ENCODE results near the gene IFI35. TPM values are rescaled to one million over a fixed set of nuclear protein-coding genes. Genes with fewer than 3 reads are reported as not detected.

Gene IFI35
- total and polyA plus RNA-seq, 9 of the 15 experiments (the other 6 are each of a cell fraction or from before 2014, with no cell fraction given), result 4.4 to 13.1 (median 10.2) TPM

GRCh38 chr17:42997984-42998938, 8.3 kb upstream of the IFI35 start, which contains the start of gene RPL27 (continued):
- TF ChIP-seq, protein P1, sequence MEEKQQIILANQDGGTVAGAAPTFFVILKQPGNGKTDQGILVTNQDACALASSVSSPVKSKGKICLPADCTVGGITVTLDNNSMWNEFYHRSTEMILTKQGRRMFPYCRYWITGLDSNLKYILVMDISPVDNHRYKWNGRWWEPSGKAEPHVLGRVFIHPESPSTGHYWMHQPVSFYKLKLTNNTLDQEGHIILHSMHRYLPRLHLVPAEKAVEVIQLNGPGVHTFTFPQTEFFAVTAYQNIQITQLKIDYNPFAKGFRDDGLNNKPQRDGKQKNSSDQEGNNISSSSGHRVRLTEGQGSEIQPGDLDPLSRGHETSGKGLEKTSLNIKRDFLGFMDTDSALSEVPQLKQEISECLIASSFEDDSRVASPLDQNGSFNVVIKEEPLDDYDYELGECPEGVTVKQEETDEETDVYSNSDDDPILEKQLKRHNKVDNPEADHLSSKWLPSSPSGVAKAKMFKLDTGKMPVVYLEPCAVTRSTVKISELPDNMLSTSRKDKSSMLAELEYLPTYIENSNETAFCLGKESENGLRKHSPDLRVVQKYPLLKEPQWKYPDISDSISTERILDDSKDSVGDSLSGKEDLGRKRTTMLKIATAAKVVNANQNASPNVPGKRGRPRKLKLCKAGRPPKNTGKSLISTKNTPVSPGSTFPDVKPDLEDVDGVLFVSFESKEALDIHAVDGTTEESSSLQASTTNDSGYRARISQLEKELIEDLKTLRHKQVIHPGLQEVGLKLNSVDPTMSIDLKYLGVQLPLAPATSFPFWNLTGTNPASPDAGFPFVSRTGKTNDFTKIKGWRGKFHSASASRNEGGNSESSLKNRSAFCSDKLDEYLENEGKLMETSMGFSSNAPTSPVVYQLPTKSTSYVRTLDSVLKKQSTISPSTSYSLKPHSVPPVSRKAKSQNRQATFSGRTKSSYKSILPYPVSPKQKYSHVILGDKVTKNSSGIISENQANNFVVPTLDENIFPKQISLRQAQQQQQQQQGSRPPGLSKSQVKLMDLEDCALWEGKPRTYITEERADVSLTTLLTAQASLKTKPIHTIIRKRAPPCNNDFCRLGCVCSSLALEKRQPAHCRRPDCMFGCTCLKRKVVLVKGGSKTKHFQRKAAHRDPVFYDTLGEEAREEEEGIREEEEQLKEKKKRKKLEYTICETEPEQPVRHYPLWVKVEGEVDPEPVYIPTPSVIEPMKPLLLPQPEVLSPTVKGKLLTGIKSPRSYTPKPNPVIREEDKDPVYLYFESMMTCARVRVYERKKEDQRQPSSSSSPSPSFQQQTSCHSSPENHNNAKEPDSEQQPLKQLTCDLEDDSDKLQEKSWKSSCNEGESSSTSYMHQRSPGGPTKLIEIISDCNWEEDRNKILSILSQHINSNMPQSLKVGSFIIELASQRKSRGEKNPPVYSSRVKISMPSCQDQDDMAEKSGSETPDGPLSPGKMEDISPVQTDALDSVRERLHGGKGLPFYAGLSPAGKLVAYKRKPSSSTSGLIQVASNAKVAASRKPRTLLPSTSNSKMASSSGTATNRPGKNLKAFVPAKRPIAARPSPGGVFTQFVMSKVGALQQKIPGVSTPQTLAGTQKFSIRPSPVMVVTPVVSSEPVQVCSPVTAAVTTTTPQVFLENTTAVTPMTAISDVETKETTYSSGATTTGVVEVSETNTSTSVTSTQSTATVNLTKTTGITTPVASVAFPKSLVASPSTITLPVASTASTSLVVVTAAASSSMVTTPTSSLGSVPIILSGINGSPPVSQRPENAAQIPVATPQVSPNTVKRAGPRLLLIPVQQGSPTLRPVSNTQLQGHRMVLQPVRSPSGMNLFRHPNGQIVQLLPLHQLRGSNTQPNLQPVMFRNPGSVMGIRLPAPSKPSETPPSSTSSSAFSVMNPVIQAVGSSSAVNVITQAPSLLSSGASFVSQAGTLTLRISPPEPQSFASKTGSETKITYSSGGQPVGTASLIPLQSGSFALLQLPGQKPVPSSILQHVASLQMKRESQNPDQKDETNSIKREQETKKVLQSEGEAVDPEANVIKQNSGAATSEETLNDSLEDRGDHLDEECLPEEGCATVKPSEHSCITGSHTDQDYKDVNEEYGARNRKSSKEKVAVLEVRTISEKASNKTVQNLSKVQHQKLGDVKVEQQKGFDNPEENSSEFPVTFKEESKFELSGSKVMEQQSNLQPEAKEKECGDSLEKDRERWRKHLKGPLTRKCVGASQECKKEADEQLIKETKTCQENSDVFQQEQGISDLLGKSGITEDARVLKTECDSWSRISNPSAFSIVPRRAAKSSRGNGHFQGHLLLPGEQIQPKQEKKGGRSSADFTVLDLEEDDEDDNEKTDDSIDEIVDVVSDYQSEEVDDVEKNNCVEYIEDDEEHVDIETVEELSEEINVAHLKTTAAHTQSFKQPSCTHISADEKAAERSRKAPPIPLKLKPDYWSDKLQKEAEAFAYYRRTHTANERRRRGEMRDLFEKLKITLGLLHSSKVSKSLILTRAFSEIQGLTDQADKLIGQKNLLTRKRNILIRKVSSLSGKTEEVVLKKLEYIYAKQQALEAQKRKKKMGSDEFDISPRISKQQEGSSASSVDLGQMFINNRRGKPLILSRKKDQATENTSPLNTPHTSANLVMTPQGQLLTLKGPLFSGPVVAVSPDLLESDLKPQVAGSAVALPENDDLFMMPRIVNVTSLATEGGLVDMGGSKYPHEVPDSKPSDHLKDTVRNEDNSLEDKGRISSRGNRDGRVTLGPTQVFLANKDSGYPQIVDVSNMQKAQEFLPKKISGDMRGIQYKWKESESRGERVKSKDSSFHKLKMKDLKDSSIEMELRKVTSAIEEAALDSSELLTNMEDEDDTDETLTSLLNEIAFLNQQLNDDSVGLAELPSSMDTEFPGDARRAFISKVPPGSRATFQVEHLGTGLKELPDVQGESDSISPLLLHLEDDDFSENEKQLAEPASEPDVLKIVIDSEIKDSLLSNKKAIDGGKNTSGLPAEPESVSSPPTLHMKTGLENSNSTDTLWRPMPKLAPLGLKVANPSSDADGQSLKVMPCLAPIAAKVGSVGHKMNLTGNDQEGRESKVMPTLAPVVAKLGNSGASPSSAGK (IDR thresholded peaks at IDR 0.05), result no peak; the same call in 1 of the 2 replicates
- TF ChIP-seq NR2C1 (IDR thresholded peaks at IDR 0.05) (peak; percentile 99), NR2C1 (tag; IDR thresholded peaks at IDR 0.05) (peak; percentile 100), ZNF146 (CRISPR knock-in tag; IDR thresholded peaks at IDR 0.05; ENCODE audit: unreplicated experiment) (no peak), ZNF143 (CRISPR knock-in tag; IDR thresholded peaks at IDR 0.05) (no peak; the same call in 1 of the 2 replicates), NUFIP1 (IDR thresholded peaks at IDR 0.05; ENCODE audit: partially characterized antibody) (no peak), ZNF175 (CRISPR knock-in tag; IDR thresholded peaks at IDR 0.05; ENCODE audit: low read depth) (peak; percentile 78; the same call in 1 of the 2 replicates), BCL6 (CRISPR knock-in tag; IDR thresholded peaks at IDR 0.05) (no peak), ZFP1 (CRISPR knock-in tag; IDR thresholded peaks at IDR 0.05) (no peak), TCF3 (CRISPR knock-in tag; IDR thresholded peaks at IDR 0.05) (0 out of 2 replicates have a peak, but pooled peaks have one; percentile 27)
- TF ChIP-seq, protein P2, sequence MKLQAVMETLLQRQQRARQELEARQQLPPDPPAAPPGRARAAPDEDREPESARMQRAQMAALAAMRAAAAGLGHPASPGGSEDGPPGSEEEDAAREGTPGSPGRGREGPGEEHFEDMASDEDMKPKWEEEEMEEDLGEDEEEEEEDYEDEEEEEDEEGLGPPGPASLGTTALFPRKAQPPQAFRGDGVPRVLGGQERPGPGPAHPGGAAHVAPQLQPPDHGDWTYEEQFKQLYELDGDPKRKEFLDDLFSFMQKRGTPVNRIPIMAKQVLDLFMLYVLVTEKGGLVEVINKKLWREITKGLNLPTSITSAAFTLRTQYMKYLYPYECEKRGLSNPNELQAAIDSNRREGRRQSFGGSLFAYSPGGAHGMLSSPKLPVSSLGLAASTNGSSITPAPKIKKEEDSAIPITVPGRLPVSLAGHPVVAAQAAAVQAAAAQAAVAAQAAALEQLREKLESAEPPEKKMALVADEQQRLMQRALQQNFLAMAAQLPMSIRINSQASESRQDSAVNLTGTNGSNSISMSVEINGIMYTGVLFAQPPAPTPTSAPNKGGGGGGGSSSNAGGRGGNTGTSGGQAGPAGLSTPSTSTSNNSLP (IDR thresholded peaks at IDR 0.05; ENCODE audit: borderline replicate concordance, low read depth, low read length), result peak; percentile 89; the same call in 1 of the 2 replicates
- TF ChIP-seq, protein P3, sequence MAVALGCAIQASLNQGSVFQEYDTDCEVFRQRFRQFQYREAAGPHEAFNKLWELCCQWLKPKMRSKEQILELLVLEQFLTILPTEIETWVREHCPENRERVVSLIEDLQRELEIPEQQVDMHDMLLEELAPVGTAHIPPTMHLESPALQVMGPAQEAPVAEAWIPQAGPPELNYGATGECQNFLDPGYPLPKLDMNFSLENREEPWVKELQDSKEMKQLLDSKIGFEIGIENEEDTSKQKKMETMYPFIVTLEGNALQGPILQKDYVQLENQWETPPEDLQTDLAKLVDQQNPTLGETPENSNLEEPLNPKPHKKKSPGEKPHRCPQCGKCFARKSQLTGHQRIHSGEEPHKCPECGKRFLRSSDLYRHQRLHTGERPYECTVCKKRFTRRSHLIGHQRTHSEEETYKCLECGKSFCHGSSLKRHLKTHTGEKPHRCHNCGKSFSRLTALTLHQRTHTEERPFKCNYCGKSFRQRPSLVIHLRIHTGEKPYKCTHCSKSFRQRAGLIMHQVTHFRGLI (CRISPR knock-in tag; IDR thresholded peaks at IDR 0.05), result no peak
